Renal pelvis (tissue), 4 donors: ENCODE results near the gene CD6. TPM values are rescaled to one million over a fixed set of nuclear protein-coding genes. Genes with fewer than 3 reads are reported as not detected.

Source experiments
- DNase-seq: peaks from one replicate; pipeline ENCODE4 v3.0.0-alpha.2; 2013
- polyA plus RNA-seq, 3 donors: library from polyadenylated mRNA; unstranded; fragments of 120-200 nt; gene quantifications; one replicate each; pipeline ENCODE4 v1.2.1, GENCODE V29; 2013; ENCODE audit not compliant: insufficient read length in 3 of 3

CD6 gene
- polyA plus RNA-seq, 3 donors: 1.1 to 2.5 (median 1.8) TPM

DNA sequence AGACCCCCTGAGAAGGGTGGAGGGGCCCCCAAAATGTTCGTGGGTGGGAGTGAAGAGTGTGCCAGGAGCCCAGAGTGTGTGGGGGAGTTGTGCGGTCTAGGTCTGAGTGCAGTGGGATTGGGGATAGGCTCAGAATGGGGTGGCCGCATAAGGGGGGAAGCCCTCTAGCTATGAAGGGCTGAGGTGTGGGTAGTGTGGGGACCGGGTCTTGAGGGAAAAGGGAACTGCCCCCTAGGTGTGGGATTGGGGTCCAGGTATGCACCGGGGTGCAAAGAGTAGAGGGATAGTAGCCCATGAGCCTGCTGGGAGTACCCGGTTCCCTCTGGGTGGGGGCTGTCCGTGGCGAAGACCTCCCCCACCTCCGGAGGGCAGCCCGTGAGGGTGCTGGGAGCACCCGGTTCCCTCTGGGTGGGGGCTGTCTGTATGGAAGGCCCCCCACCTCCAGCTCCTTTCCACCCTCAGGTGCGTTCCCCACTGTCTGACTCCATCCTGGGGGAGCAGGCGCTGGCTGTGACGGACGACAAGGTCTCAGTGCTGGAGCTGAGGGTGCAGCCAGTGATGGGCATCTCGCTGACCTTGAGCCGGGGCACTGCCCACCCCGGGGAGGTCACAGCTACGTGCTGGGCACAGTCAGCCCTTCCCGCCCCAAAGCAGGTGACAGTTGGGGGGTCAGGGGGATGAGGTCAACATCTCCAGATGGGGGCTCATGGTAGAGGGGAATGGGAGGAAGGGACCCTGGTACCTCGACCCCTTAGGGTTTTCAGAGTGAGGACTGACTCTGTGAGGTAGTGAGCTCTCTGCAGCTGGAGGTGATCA, 36.5 kb upstream of the CD6 start:
- DNase-seq: no peak

DNA sequence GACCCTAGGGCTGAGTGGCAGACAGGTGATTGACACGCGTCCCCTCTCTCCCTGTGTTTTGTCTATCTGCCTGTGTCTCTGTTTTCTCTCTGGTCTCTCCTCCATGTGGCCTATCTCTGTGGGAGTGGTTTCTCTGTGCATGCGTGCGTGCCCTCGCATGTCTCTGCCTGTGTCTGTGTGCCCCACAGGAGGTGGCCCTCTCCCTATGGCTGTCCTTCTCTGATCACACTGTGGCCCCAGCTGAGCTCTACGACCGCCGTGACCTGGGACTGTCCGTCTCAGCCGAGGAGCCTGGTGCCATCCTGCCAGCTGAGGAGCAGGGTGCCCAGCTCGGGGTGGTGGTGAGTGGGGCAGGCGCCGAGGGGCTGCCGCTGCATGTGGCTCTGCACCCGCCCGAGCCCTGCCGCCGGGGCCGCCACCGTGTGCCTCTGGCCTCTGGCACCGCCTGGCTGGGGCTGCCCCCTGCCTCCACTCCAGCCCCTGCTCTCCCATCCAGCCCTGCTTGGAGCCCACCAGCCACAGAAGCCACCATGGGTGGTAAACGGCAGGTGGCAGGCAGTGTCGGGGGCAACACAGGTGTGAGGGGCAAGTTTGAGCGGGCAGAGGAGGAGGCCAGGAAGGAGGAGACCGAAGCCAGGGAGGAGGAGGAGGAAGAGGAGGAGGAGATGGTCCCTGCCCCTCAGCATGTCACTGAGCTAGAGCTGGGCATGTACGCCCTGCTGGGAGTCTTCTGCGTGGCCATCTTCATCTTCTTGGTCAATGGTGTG, 35.6 kb upstream of the CD6 start:
- DNase-seq: no peak

DNA sequence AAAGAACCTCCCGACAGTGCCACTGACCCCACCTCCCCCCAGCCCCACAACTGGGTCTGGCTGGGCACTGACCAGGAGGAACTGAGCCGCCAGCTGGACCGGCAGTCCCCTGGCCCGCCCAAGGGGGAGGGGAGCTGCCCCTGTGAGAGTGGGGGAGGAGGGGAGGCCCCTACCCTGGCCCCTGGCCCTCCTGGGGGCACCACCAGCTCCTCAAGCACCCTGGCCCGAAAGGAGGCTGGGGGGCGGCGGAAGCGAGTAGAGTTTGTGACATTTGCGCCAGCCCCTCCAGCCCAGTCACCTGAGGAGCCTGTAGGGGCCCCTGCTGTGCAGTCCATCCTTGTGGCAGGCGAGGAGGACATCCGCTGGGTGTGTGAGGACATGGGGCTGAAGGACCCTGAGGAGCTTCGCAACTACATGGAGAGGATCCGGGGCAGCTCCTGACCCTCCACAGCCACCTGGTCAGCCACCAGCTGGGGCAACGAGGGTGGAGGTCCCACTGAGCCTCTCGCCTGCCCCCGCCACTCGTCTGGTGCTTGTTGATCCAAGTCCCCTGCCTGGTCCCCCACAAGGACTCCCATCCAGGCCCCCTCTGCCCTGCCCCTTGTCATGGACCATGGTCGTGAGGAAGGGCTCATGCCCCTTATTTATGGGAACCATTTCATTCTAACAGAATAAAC, 34.9 kb upstream of the CD6 start:
- no peak for DNase-seq

DNA sequence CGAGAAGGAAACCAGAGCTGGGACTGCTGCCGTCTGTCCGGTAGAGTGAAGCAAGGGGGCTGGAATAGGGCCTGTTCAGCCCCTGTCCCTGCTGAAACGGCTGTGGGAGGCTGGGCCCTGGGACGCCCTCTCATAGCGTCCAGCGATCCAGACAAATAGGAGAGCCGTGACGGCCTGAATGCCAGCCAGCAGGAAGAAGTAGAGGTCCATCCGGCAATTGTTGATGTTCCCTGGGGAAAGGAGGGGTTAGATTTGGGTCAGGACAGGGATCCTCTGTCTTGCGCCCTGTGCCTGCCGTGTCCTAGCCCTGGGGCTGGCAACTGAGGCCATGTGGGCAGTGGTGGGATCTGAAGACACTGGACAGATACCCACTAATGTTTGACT, 34.3 kb upstream of the CD6 start:
- DNase-seq: no peak

DNA sequence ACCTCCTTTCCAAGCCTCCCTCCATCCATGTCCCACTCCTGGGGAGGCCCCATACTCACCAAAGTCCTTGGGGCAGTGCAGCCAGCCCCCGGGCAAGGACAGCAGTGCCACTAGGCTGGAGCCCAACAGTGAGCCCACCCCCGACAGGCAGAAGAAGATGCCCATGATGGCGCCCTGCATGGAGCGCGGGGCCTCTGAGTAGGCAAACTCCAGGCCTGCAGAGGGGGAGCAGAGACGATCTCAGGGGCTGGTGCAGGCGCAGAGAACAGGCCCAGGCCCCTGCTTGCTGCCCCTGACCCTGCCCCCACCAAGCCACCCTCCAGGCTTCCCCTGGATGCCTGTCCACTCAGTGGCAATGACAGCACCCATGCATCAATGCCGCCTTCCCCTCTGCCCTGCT, 33.7 kb upstream of the CD6 start:
- DNase-seq: no peak

- no peak for DNase-seq
These were observed 33.0 kb upstream of the CD6 start for GRCh38 chr11:60938500-60938899.

GRCh38 chr11:60939301-60939700, 32.2 kb upstream of the CD6 start:
- DNase-seq: no peak

GRCh38 chr11:60939855-60940254, 31.6 kb upstream of the CD6 start:
- no peak for DNase-seq

- DNase-seq: no peak
These were observed 29.9 kb upstream of the CD6 start for GRCh38 chr11:60941371-60942119.

DNA sequence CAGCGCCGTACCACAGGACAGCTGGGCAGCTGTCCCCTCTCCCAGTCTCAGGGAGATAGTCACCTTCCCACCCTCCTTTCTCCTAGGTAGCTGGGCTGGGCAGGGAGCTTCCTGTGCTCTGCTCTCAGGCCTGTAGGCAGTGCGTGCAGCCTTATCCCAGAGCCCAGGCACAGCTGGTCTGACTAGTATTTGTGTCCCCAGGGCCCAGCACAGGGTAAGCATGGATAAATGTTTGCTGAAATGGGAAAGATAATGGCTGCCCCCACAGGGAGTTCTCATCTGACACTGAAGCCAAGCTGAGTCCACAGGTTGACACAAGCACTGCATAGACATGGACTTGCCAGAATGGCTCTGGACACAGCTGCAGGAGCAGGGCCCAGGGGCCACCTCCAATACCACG, 29.3 kb upstream of the CD6 start:
- no peak for DNase-seq

GRCh38 chr11:60942970-60943565, 28.4 kb upstream of the CD6 start:
- DNase-seq: no peak

GRCh38 chr11:60944490-60945294, 26.8 kb upstream of the CD6 start:
- DNase-seq: no peak

DNA sequence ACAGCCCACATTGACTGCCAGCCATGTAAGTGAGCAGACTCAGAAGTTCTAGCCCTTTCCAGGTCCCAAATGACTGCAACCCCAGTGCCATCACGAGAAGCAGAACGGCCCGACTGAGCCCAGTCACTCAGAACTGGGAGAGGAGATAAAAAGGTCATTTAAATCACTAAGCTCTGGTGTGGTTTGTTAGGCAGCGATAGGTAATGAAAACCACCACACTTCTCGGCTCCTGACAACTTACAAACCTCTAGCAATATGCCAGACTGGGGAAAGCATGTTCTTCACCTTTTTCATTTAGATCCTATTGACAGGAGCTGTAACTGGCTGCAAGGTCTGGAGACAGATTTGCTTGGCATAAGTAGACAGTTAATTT, 26.2 kb upstream of the CD6 start:
- DNase-seq: no peak

- no peak for DNase-seq
These were observed 24.7 kb upstream of the CD6 start for GRCh38 chr11:60946601-60947264.

- DNase-seq: no peak
These were observed 23.8 kb upstream of the CD6 start for GRCh38 chr11:60947700-60948099.

- no peak for DNase-seq
These were observed 23.2 kb upstream of the CD6 start for GRCh38 chr11:60948250-60948649.

DNA sequence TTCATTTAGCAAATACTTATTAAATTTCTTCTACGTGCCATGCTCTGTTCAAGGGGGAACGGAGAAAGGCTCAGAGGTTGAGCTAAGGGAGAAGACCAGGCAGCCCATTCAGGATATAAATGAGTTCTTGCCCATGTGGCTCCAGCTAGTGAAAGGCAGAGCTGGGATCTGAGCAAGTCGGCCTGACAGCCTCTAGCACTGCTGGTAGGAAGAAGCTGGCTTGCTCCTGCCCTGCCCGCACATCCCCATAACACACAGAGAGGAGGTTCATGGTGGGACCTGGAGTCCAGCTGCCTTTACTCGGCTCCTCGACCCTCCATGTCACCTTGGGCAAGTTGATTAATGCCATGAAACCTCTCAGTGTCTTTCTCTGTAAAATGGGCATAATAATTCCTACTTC, 21.5 kb upstream of the CD6 start:
- DNase-seq: no peak

DNA sequence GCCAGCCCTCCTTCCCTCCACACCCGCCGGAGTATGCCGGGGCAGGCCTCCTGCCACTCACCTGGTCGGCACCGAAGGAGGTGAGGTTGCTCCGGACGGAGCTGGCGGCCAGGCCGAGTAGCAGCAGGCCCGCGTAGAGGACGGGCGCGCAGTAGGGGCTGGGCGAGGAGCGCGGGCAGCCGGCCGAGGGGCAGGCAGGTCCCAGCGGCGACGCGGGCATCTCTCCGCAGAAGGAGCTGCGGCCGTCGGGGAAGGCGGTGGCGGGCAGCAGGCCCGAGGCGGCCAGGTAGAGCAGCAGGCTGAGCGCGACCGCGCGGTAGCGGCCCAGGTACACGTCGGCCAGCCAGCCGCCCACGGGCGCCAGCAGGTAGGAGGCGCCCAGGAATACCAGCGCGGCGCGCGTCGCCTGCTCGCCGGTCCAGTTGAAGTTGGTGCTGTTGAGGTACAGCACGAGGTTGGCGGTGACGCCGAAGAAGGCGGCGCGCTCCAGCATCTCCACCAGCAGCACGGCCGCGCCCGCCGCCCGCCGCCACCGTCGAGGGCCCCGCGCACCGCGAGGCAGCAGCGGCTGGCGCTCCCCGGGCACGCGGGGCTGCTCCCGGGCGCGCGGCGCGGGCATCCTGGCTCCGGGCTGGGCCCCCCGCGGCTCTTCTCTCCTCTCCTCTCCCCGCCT, 20.4 kb upstream of the CD6 start:
- peak; percentile 24 for DNase-seq

DNA sequence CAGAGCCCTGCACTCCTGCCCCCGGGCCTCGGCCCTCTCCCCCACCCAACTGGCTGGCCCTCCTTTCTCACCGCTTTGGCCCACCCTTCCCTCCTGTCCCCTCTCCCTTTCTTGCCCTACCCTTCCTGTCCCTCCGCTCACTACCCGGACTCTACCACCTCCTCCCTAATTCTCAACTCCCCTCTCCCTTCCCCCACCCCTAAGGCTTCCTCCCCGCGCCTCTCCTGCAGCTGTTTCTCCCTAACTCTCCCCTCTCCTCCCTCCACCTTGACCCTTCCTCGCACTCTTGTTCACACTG, 19.9 kb upstream of the CD6 start:
- peak; percentile 27 for DNase-seq
